ENCODE data around the gene HECW1.
"Not testable (repeated sequence)": the region's sequence is repeated elsewhere in the genome, so short reads cannot be mapped to it uniquely, and the experiment has no call there.

GRCh38 chr7:43345696-43346095 is 233.2 kb downstream of the HECW1 start:
- not testable (repeated sequence) for TF ChIP-seq EZH2 (IDR thresholded peaks at IDR 0.05; ENCODE audit: insufficient read depth, poor library complexity, severe bottlenecking); EZH2phosphoT487 (IDR thresholded peaks at IDR 0.05; ENCODE audit: insufficient read depth, low read depth)
